ENCODE measurements around the gene GNL1.

DNA sequence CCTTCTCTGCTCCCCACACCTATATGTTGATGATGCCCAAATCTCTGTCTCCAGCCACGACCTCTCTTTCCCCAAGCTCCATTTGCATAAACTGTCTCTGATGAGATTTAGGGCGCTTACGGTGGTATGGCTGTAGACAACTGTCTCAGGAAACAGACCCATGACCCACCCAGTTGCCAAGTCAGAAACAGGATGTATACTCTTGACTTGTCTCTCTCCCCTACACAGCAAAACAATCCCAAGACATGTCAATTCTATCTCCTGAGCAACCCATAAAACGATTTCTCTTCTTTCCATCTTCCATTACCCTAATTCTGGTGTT lies 13.9 kb downstream of the GNL1 start:
- TF ChIP-seq, protein P1, sequence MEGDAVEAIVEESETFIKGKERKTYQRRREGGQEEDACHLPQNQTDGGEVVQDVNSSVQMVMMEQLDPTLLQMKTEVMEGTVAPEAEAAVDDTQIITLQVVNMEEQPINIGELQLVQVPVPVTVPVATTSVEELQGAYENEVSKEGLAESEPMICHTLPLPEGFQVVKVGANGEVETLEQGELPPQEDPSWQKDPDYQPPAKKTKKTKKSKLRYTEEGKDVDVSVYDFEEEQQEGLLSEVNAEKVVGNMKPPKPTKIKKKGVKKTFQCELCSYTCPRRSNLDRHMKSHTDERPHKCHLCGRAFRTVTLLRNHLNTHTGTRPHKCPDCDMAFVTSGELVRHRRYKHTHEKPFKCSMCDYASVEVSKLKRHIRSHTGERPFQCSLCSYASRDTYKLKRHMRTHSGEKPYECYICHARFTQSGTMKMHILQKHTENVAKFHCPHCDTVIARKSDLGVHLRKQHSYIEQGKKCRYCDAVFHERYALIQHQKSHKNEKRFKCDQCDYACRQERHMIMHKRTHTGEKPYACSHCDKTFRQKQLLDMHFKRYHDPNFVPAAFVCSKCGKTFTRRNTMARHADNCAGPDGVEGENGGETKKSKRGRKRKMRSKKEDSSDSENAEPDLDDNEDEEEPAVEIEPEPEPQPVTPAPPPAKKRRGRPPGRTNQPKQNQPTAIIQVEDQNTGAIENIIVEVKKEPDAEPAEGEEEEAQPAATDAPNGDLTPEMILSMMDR (conservative IDR thresholded peaks at IDR 0.05; ENCODE audit: low read depth in 2 of 2): no peak
- TF ChIP-seq ZNF331 (CRISPR knock-in tag; IDR thresholded peaks at IDR 0.05; ENCODE audit: low read depth) (no peak), NANOG (IDR thresholded peaks at IDR 0.05; ENCODE audit: borderline replicate concordance) (no peak), EZH2 (IDR thresholded peaks at IDR 0.05; ENCODE audit: low read depth, unreplicated experiment) (no peak), EZH2phosphoT487 (IDR thresholded peaks at IDR 0.05; ENCODE audit: unreplicated experiment) (no peak), POLR2AphosphoS5 (IDR thresholded peaks at IDR 0.05; ENCODE audit: low read depth) (no peak), CREB1 (CRISPR knock-in tag; IDR thresholded peaks at IDR 0.05; ENCODE audit: low read depth) (no peak), JUNB (IDR thresholded peaks at IDR 0.05; ENCODE audit: unreplicated experiment) (no peak), STAT1 (IDR thresholded peaks at IDR 0.05; ENCODE audit: unreplicated experiment) (no peak), REST (IDR thresholded peaks at IDR 0.05; ENCODE audit: unreplicated experiment) (no peak)
